AML-193 (cell line): ENCODE results near the gene OR10J5.
"Not testable (repeated sequence)": the region's sequence is repeated elsewhere in the genome, so short reads cannot be mapped to it uniquely, and the experiment has no call there.

ENCODE experiments used
- DNase-seq, 2 experiments: peaks; one replicate each; lab custom pipeline; 2025; lab: John Stamatoyannopoulos, UW

Gene OR10J5

GRCh38 chr1:159535907-159536306, at the start of gene OR10J5:
OR10J5 (minus strand) TSS chr1:159536007; CDS start chr1:159536007, 0 bp downstream.
- no peak for DNase-seq

- no peak for DNase-seq
Measured at GRCh38 chr1:159584536-159584935, 48.7 kb upstream of the OR10J5 start.

- no peak for DNase-seq
Measured at GRCh38 chr1:159581422-159581821, 45.6 kb upstream of the OR10J5 start.

GRCh38 chr1:159580340-159580739, 44.5 kb upstream of the OR10J5 start:
- no peak for DNase-seq

GRCh38 chr1:159577446-159577845, 41.6 kb upstream of the OR10J5 start:
- no peak for DNase-seq

DNA sequence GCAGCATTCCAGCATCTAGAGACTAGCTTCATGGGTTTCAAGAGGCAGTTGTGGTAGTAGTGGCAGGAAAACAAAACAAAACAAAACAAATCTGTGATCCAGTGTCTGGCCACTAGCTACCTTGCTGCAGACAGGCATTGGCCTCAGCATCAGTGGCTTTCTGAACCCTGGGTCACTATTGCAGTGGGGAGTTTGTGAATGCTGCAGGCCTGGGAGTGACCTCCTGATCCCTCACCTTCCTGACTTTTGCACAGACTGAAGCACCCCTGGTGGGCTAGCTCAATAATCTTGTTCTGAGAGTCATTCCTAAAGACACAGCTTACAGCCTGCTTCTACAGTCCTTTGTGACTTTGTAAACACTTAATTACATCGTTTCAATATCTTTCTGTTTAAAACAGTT, 26.9 kb upstream of the OR10J5 start:
- DNase-seq, result no peak

- no peak for DNase-seq
Measured at GRCh38 chr1:159561497-159561896, 25.7 kb upstream of the OR10J5 start.

DNA sequence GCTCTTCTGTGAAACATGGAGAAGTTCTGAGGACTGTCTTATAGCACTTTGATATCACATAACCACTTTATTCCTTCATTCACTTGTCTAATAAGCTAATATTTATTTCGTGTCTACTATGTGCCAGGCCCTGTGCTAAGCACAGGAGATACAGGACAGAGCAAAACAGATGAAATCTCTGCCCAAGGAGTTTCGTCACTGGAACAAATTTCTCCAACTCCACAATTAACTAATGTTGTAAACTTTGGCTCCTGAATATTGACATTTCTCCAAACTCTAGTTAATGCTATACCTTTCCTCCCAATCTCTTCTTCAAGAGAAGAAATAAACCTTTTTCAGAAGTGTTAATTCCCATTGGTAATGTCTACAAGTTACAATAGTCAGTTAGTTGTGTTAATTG, 24.8 kb upstream of the OR10J5 start:
- DNase-seq, result no peak

DNA sequence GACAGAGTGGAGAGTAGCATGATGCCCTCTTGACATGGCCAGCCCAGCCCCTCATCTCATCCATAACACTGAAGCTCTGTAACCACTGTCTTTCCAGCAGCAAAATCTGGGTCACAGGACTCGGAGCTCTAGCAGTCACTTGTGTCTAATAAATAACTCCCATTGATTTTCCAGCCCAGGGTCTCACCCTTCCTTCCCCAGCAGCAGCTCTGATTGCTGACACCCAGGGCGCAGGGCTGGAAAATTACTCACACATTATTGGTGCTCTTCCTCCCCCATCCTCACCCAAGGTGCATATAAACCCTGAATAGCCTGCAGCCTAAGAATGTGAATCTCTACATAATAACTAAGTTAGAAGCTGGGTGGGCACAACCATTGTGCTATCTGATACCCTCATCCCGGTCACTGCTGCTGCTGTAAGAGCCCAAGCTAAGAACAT, 21.1 kb upstream of the OR10J5 start:
- no peak for DNase-seq

- peak; percentile 56 to 69 for DNase-seq
Measured at GRCh38 chr1:159554696-159555095, 18.9 kb upstream of the OR10J5 start.

GRCh38 chr1:159554261-159554660, 18.5 kb upstream of the OR10J5 start:
- DNase-seq, result peak; percentile 63 to 80

DNA sequence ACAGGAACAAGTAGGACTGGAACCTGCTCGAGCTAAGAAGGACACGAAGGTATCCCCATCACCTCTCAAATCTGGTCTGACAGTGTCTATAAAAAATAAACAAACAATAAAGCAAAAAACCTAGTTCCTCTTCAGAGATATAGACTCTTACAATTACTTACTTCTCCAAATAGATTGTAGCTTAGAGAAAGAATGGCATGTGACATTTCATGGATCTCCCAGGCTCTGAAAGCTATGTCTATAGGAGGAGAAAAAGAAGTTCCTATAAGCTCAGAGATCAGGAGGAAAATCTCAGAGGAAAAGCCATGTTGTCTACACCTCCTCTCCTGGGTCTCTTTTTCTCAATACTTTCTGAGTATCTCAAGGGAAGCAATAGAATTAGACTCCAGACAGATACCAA, 12.3 kb upstream of the OR10J5 start:
- DNase-seq, result no peak

GRCh38 chr1:159532922-159533321, 2.9 kb downstream of the OR10J5 start:
- DNase-seq, result no peak

DNA sequence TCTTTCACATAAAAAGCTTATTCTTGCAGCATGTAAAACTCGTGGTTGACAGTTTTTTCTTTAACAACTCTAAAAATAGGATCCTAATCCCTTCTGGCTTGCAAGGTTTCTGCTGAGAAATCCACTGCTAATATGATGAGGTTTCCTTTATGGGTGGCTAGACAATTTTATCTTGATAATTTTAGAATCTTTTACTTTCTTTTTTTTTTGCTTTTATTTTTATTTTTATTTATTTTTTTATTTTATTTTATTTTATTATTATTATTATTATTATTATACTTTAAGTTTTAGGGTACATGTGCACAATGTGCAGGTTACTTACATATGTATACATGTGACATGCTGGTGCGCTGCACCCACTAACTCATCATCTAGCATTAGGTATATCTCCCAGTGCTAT, 11.0 kb downstream of the OR10J5 start:
- not testable (repeated sequence) for DNase-seq

GRCh38 chr1:159510229-159510541, 25.6 kb downstream of the OR10J5 start:
- no peak for DNase-seq

- no peak for DNase-seq
Measured at GRCh38 chr1:159509440-159510228, 26.2 kb downstream of the OR10J5 start.

GRCh38 chr1:159508951-159509350, 26.9 kb downstream of the OR10J5 start:
- no peak for DNase-seq

DNA sequence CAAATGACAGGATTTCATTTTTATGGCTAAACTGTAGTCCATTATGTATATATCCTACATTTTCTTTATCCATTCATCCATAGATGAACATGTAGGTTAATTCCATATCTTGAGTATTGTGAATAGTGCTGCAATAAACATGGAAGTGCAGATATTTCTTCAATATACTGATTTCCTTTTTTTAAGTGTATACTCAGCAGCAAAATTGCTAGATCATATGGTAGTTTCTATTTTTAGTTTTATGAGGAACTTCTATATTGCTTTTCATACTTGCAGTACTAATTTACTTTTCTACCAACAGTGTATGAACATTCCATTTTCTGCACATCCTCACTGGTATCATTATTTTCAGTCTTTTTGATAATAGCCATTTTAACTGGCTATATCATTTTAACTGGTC, 30.1 kb downstream of the OR10J5 start:
- DNase-seq, result no peak

DNA sequence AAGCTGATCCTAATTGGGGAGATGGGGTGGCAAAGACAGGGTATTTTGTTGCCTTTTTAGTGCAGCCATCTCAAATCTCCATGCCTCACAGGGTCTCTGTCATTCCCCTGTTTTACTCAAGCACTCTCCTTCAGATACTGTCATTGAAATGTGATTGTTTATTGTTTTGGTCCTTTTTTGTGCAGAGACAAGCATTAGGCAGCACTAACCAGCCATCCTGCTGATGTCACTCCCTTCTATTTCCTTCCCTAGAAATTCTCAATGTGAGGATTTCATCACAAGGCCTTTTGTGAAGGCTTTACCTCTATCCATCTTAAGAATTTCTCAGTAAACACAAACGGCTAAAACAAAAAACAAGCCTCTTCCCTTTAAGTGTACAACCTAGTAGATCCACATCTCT, 34.7 kb downstream of the OR10J5 start:
- DNase-seq, result no peak

DNA sequence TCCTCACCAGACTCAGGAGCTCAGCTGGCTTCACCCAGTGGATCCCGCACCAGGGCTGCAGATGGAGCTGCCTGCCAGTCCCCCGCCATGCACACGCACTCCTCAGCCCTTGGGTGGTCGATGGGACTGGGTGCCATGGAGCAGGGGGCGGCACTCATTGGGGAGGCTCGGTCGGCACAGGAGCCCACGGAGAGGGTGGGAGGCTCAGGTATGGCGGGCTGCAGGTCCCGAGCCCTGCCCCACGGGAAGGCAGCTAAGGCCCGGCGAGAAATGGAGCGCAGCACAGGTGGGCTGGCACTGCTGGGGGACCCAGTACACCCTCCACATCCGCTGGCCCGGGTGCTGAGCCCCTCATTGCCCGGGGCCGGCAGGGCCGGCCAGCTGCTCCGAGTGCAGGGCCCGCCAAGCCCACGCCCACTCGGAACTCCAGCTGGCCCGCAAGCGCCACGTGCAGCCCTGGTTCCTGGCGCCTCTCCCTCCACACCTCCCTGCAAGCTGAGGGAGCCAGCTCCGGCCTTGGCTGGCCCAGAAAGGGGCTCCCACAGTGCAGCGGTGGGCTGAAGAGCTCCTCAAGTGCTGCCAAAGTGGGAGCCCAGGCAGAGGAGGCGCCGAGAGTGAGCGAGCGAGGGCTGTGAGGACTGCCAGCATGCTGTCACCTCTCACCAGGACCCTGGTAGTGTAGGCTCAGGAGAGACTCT, 41.1 kb downstream of the OR10J5 start:
- not testable (repeated sequence) for DNase-seq

DNA sequence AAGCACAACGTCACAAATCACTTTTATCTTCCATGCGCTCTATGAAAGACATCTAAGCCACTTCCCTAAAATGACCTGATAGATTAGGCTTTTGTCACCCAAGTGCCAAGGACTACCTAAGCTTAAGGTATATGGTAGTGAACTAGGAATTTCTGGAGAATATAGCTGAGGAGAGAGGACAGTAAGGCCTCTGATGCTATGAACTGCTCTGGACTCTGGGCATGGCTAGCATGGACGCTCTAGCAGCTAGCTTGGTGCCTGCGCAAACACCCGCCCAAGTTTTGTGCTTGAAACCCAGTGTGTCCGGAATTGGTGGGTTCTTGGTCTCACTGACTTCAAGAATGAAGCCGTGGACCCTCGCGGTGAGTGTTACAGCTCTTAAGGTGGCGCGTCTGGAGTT, 42.5 kb downstream of the OR10J5 start:
- no peak for DNase-seq

DNA sequence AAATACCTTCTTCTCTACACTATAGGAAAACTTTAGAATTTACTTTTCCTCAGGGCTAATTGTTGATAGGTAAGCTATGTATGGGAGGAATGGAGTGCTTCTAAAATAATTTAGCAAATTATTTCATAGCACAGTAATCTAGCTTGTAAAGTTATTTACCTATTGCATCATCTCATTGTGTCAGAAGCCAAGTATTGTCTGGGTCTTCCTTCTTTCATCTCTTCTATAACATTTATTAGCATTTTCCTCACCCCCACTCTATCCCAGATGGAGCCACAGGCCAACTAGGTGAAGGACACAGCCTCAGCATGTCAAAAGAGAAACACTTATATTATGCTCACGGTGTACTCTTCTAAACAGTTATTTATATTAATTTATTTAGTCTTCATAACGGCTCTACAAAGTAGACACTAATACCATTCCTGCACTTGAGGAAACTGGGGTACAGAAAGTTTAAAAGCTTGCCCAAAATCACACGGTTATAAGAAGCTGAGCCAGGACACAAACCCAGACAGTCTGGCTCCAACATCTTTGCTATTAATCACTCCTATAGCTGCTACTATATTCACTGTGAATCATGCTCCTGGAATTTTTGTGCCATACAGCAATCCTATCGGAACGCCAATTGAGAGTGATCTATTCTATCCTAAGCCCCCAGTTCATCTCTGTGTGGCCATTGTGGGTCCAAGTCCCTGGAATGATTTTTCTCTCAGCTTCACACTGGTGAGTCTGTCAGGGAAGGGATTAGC, 43.1 kb downstream of the OR10J5 start:
- no peak for DNase-seq
